Activated naive CD4-positive, alpha-beta T cell treated with anti-CD3 and anti-CD28 coated beads, Interleukin-2, amount 50 U/mL, for 72 hours (primary cell): ENCODE measurements around the gene KLHL29. TPM values are rescaled to one million over a fixed set of nuclear protein-coding genes. Genes with fewer than 3 reads are reported as not detected.

Experiments
- ATAC-seq, 2 donors: fragments of 150-1000 bp; cut with Tn5 transposase; 2 replicates each; pipeline ENCODE4 v1.10.0; 2021; ENCODE audit warnings: mild to moderate bottlenecking in 2 of 2, moderate library complexity in 2 of 2
- DNase-seq, 2 donors: peaks; one replicate each; pipeline ENCODE4 v3.0.0; 2021 to 2022; ENCODE audit warnings: low spot score in 2 of 2
- H3K27ac Mint-ChIP-seq, 2 donors: one replicate each; pipeline ENCODE4 v1.8.0; 2022; ENCODE audit warnings: mild to moderate bottlenecking in 2 of 2, mixed read lengths in 2 of 2
- H3K36me3 Mint-ChIP-seq, 2 donors: one replicate each; pipeline ENCODE4 v1.8.0; 2022; ENCODE audit warnings: mixed read lengths in 2 of 2
- H3K9me3 Mint-ChIP-seq, 2 donors: one replicate each; pipeline ENCODE4 v1.8.0; 2022; ENCODE audit warnings: mixed read lengths in 2 of 2
- total RNA-seq, 2 donors: library from RNA; stranded (reverse); gene quantifications; one replicate each; pipeline ENCODE4 v1.2.3, GENCODE V29; 2022

Gene KLHL29
- total RNA-seq, 2 donors from 2014 or later: 1.2 to 4.7 TPM

DNA sequence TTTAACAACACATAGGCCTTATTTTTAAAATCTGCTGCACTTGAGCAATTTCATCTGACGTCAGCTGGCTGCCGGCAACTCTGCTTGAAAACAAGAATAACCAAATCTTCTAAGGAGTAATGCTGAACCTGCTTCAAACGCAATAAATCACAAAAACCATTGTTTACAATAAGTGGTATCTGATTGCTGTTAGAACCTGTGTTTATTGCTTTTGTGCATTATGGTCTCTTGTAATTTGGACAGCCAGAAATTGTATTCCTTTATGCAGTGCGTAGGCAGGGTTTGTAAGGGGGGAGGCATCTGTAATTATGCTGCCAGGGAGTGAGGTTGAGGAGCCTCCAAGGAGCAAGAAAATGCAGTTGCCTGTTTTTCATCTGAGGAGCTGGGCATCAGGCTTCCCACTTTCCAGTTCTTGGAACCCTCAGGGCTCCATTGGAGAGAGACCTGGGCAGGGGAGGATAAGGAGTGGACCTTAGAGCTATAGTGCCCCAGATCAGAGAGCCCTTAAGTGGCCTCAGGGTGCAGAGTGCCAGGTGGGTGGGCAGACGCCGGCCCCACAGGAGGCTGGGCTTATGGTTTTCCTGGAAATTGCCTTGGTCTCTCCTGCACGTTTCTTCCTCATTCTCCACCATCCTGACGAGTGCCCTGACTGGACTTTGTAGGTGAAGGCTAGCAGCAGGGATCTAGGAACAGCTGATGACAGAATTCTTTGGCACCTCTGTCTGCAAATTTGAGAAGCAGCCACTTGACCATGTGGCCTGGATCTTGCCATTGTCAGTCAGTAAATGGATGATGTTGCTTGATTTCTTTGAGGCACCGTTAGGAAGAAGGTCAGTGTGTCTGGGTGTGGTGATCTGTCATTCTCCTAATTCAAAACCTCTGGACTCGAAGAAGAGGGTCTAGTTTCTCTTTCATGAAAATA lies 129.2 kb downstream of the KLHL29 start:
- DNase-seq (no peak), ATAC-seq (no peak)
- H3K27ac Mint-ChIP-seq: no peak overlapping the region
- no peaks in the 10 kb centered on the region for H3K36me3 Mint-ChIP-seq
- no peaks in the 10 kb centered on the region for H3K9me3 Mint-ChIP-seq

GRCh38 chr2:23516520-23517256 lies 131.7 kb downstream of the KLHL29 start:
- H3K27ac Mint-ChIP-seq: no peak overlapping the region
- no peaks in the 10 kb centered on the region for H3K9me3 Mint-ChIP-seq
- no peaks in the 10 kb centered on the region for H3K36me3 Mint-ChIP-seq
- ATAC-seq (no peak), DNase-seq (no peak)

DNA sequence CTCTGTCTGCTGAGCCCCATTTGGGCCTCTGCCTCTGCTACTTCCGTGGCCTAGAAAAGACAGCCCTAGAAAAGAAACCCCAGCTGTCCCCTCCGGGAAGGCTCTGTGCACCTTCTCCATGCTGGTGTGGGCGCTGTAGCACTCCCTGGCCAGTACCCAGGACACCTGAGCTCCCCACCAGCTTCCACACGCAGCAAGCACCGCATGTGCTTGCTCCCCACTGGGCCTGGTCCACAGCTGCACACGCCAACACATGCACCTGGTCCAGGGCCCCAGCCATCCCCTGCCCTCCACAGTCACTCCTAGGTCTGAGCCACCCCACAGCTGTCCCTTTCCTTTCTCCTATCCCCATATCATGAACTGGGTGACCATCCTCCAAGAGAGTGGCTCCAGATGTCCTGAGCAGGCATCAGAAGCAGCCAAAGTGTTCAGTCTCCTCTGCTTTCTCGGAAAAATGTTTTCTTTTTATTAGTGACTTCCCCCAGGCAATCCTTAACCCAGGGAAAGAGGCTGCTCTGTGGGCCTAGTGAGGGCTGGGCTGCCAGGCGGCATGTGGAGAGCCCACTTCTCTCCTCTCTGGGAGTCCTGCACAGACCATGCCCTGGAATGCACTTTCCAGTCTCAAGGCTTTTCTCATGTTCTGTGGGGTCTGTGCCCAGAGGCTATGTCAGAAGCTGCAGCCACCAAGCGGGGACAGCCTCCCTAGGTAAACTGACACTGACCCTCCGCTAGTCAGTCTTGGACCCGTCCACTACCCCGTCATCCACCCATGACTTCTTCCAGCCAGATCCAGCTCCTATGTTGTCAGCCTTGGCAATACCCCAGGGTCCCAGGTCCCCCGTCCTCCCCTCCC lies 133.7 kb downstream of the KLHL29 start:
- DNase-seq (no peak), ATAC-seq (no peak)
- Mint-ChIP-seq H3K36me3 (no peaks in the 10 kb centered on the region), H3K9me3 (no peaks in the 10 kb centered on the region), H3K27ac (no peak overlapping the region)

DNA sequence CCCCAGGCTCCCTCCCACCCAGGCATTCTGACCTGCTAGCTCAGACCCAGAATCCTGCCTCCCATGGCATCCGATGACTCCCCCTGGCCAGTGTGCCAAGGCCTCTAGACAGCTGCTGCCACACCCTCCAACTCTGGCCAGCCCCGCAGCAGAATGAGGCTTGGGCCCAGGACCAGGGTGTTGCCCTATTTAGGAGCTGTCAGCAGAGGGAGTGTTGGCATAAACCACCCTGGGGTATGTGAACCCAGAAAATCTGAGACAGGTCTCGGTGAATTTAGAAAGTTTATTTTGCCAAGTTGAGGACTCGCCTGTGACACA lies 134.3 kb downstream of the KLHL29 start:
- ATAC-seq: no peak
- Mint-ChIP-seq H3K9me3 (no peaks in the 10 kb centered on the region), H3K36me3 (no peaks in the 10 kb centered on the region), H3K27ac (no peak overlapping the region)
- no peak for DNase-seq

- DNase-seq: no peak
- Mint-ChIP-seq H3K36me3 (no peaks in the 10 kb centered on the region), H3K9me3 (no peaks in the 10 kb centered on the region), H3K27ac (no peak overlapping the region)
- no peak for ATAC-seq
These were observed 135.3 kb downstream of the KLHL29 start for GRCh38 chr2:23520256-23520655.

DNA sequence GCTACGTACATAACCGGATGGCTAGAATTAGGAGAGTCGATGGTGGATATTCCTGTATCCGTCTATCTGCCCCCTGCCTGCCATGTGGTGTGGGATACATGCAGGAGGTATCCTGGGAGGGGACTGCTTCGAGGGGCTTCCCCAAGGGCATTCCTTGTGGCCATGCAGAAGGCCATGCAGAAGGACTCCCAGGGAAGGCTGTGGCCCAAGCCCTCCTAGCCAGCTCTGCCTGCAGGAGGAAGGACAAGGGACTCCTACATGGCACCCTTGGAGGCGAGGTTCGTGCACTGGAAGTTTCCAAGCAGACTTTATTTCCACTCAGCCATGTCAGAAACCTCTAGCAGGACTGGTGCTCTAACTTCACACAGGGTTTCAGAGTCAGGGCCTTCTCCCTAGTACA lies 136.1 kb downstream of the KLHL29 start:
- Mint-ChIP-seq H3K36me3 (peaks cover 0 to 4% of the 10 kb centered on the region in 2 donors), H3K27ac (no peak overlapping the region), H3K9me3 (peaks cover 0 to 4% of the 10 kb centered on the region in 2 donors)
- ATAC-seq (no peak), DNase-seq (no peak)

- H3K36me3 Mint-ChIP-seq: peaks cover 0 to 6% of the 10 kb centered on the region in 2 donors
- H3K27ac Mint-ChIP-seq: no peak overlapping the region
- ATAC-seq (no peak), DNase-seq (no peak)
- peaks cover 0 to 4% of the 10 kb centered on the region in 2 donors for H3K9me3 Mint-ChIP-seq
These were observed 137.9 kb downstream of the KLHL29 start for GRCh38 chr2:23522726-23523372.

GRCh38 chr2:23523373-23524260 lies 138.6 kb downstream of the KLHL29 start:
- H3K27ac Mint-ChIP-seq: no peak overlapping the region
- ATAC-seq: no peak
- peaks cover 0 to 4% of the 10 kb centered on the region in 2 donors for H3K9me3 Mint-ChIP-seq
- H3K36me3 Mint-ChIP-seq: peaks cover 0 to 6% of the 10 kb centered on the region in 2 donors
- no peak for DNase-seq

DNA sequence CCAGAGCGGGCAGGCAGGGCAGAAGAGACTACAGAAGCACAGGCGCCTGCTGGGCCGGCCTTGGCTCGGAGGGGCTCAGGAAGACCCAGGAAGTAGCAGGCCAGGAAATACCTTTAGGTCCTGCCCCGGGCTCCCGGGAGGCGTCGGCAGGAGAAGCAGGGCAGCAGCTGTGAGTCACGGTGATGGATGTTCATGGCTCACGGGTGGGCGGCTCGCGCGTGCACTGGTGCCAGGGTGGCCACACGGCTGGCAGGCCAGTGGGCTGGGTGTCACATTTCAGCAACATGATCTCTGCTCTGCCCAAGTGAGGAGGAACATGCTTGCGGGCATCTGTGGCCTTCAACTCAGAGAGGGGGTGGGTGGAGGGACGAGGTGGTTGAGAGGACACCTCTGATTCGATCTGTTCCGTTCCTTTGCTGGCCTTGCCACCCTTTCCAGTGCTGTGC lies 139.3 kb downstream of the KLHL29 start:
- no peak for ATAC-seq
- DNase-seq: no peak
- no peak overlapping the region for H3K27ac Mint-ChIP-seq
- H3K9me3 Mint-ChIP-seq: peaks cover 0 to 4% of the 10 kb centered on the region in 2 donors
- H3K36me3 Mint-ChIP-seq: peaks cover 0 to 6% of the 10 kb centered on the region in 2 donors

DNA sequence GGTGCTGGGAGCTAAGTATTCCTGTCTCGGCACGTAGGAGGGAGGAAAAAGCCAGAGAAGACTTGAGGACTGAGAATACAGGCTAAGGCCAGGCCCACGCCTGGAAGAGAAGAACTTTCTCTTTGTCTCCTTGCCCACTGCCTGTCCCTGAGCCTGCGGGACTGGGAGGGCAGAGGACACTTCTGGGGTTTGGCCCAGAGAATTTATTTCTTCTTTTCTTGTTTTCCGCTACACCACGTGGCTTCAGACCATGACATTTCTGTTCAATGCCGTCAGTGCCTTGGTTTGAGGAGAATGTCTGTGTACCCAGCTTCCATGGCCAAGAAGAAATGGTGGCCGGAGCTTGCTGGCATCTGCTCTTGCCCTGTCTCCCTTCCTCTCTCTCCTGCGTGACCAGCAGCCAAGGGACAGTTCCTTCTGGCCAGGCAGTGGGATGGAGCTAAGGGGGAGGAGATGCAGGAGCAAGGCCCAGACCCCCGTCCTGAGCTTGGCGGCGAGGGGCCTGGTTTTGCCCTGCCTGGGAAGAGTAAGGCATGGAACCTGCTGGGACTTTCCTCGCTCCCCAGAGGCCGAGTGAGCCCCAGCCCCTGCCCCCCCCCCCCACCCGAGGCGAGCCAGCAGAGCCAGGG lies 140.3 kb downstream of the KLHL29 start:
- ATAC-seq: no peak
- DNase-seq: no peak
- Mint-ChIP-seq H3K9me3 (peaks cover 0 to 4% of the 10 kb centered on the region in 2 donors), H3K27ac (no peak overlapping the region), H3K36me3 (peaks cover 0 to 6% of the 10 kb centered on the region in 2 donors)

DNA sequence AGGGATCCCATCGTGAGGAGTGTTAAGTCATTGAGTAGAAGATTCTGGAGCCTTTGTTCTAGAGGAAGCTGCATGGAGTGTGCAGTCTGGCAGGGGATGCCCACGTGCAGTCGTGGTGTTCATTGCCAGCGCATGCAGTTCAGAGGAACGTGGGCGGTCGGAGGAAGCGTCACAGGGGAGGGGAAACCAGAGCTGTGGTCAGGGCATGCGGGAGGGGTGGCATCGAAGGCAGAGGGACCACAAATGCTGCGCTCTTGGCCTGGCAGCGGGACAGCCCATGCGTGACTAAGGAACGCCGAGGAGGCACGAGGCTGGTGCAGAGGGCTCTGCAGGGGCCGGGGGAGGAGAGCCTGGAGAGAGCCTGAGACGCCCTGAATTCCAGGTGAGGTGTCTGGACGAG lies 141.1 kb downstream of the KLHL29 start:
- H3K27ac Mint-ChIP-seq: no peak overlapping the region
- DNase-seq (peak in 1 of 2 donors; percentile 65), ATAC-seq (peak; percentile 47 to 80)
- peaks cover 0 to 6% of the 10 kb centered on the region in 2 donors for H3K36me3 Mint-ChIP-seq
- peaks cover 0 to 4% of the 10 kb centered on the region in 2 donors for H3K9me3 Mint-ChIP-seq

DNA sequence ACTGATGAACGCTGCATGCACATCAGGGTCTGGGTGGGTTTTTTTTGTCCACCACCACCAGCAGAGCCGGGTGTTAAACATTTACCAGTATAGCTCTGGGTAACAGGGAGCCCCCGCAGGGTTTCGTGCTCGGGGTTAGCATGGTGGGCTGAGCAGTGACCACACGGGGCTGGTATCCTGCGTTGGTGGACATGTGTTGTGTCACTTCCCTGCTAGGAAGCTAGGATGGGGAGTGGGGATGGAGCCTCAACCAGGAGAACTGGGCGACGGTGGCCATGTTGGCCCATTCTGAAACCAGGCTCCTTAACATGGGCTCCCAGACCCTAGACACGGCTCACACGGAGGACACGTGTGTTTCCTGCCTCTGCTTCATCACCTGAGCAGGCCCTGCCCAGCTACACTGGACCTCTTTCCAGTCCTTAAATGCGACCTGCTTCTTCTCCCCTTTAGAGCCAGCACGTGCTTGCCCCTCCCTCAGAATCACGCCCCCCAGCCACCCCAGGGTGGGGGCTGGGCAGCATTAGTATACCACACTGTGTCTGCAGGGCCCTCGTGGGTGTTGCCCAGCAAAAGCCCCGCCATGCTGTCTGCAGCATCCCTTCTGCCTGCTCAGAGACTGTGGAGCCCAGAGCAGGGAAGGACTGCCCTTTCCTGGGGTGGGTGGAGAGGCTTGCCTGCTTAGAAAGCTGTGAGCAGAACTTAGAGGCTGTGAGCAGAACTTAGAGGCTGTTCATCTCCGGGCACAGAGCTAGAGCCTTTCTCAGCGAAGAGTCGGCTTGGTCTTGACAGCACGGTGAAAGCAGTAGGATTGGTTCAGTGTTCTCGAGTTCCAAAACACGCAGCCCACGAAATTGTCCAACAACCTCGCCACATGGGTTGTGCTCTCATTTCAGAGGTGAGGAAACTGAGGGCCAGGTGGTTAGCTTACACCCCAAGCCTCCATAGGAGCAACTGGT lies 142.1 kb downstream of the KLHL29 start:
- DNase-seq (no peak), ATAC-seq (no peak)
- peaks cover 0 to 6% of the 10 kb centered on the region in 2 donors for H3K36me3 Mint-ChIP-seq
- H3K27ac Mint-ChIP-seq: no peak overlapping the region
- peaks cover 0 to 4% of the 10 kb centered on the region in 2 donors for H3K9me3 Mint-ChIP-seq

- no peak overlapping the region for H3K27ac Mint-ChIP-seq
- peaks cover 0 to 4% of the 10 kb centered on the region in 2 donors for H3K9me3 Mint-ChIP-seq
- H3K36me3 Mint-ChIP-seq: peaks cover 6 to 8% of the 10 kb centered on the region in 2 donors
These were observed 143.2 kb downstream of the KLHL29 start for GRCh38 chr2:23528171-23528570.

GRCh38 chr2:23528690-23529089 lies 143.7 kb downstream of the KLHL29 start:
- ATAC-seq (no peak), DNase-seq (no peak)
- Mint-ChIP-seq H3K9me3 (peaks cover 0 to 4% of the 10 kb centered on the region in 2 donors), H3K27ac (no peak overlapping the region), H3K36me3 (peaks cover 6 to 8% of the 10 kb centered on the region in 2 donors)

More at GRCh38 chr2:23528171-23528570, 143.2 kb downstream of the KLHL29 start:
- no peak for DNase-seq
- no peak for ATAC-seq
